HEK293T (cell line): ENCODE measurements around the gene REV3L.
"Not testable (repeated sequence)": the region's sequence is repeated elsewhere in the genome, so short reads cannot be mapped to it uniquely, and the experiment has no call there.

Source experiments
- ARNT ChIP-seq: fragments of 450-650 bp; IDR thresholded peaks from 2 replicates; pipeline ENCODE4 v1.6.1; 2017; ENCODE audit warnings: mild to moderate bottlenecking
- FOXA1 ChIP-seq: fragments of 450-650 bp; IDR thresholded peaks from 2 replicates; pipeline ENCODE4 v1.6.1; 2016; ENCODE audit warnings: mild to moderate bottlenecking
- FOXK2 ChIP-seq: fragments of 450-650 bp; IDR thresholded peaks from 2 replicates; pipeline ENCODE4 v1.6.1; 2016; ENCODE audit warnings: mild to moderate bottlenecking
- FOXM1 ChIP-seq: fragments of 450-650 bp; IDR thresholded peaks from 2 replicates; pipeline ENCODE4 v1.6.1; 2017; ENCODE audit warnings: mild to moderate bottlenecking, borderline replicate concordance
- HDGF ChIP-seq: fragments of 450-650 bp; IDR thresholded peaks from 2 replicates; pipeline ENCODE4 v1.6.1; 2017; ENCODE audit warnings: antibody characterized with exemption, borderline replicate concordance
- LEF1 ChIP-seq: fragments of 450-650 bp; IDR thresholded peaks from 2 replicates; pipeline ENCODE4 v1.6.1; 2017; ENCODE audit warnings: mild to moderate bottlenecking, borderline replicate concordance
- NFRKB ChIP-seq: fragments of 450-650 bp; IDR thresholded peaks from 2 replicates; pipeline ENCODE4 v1.6.1; 2016; ENCODE audit warnings: mild to moderate bottlenecking, moderate library complexity
- PKNOX1 ChIP-seq: fragments of 450-650 bp; IDR thresholded peaks from 2 replicates; pipeline ENCODE4 v1.6.1; 2016
- SP1 ChIP-seq: fragments of 450-650 bp; IDR thresholded peaks from 2 replicates; pipeline ENCODE4 v1.6.1; 2017
- SUZ12 ChIP-seq: fragments of 450-650 bp; IDR thresholded peaks from 2 replicates; pipeline ENCODE4 v1.6.1; 2016; ENCODE audit warnings: mild to moderate bottlenecking
- ZNF384 ChIP-seq: fragments of 450-650 bp; IDR thresholded peaks from 2 replicates; pipeline ENCODE4 v1.6.1; 2016

- TF ChIP-seq SP1, FOXK2, PKNOX1, ZNF384, ARNT, HDGF, LEF1, NFRKB, FOXM1, FOXA1, SUZ12: not testable (repeated sequence)
Observed at GRCh38 chr6:111290689-111291335, 192.2 kb downstream of the REV3L start.
